ENCODE measurements around the gene YPEL1. TPM values are rescaled to one million over a fixed set of nuclear protein-coding genes. Genes with fewer than 3 reads are reported as not detected.

YPEL1 gene
- total and polyA plus RNA-seq, 2 of the 8 experiments (the other 6 are each of a cell fraction or from before 2014, with no cell fraction given) = 6.0 to 6.7 TPM

- H3K4ac ChIP-seq (replicated peaks; ENCODE audit: insufficient read length, low read depth, low read length) = no peak overlapping the region
- H2BK12ac ChIP-seq (ENCODE audit: low read depth, low read length) = no peak overlapping the region
- no peak overlapping the region for H2AK5ac ChIP-seq (ENCODE audit: low read depth, low read length)
- H3K18ac ChIP-seq (ENCODE audit: extremely low read depth, low read length) = no peak overlapping the region
- H4K8ac ChIP-seq (ENCODE audit: extremely low read depth, insufficient read depth, low read length) = no peak overlapping the region
- TF ChIP-seq SAP30 (IDR thresholded peaks at IDR 0.05; ENCODE audit: insufficient read depth, insufficient replicate concordance, low read length) (no peak), CTBP2 (IDR thresholded peaks at IDR 0.05; ENCODE audit: borderline replicate concordance, insufficient read depth, insufficient read length, low read length) (no peak), BACH1 (IDR thresholded peaks at IDR 0.05; ENCODE audit: low read length) (no peak), PHF8 (conservative IDR thresholded peaks at IDR 0.05; ENCODE audit: low read depth, low read length) (no peak), KDM1A (IDR thresholded peaks at IDR 0.05; ENCODE audit: borderline replicate concordance, low read length) (no peak), TCF12 (IDR thresholded peaks at IDR 0.05; ENCODE audit: low read depth, low read length) (no peak), ZNF274 (IDR thresholded peaks at IDR 0.05; ENCODE audit: borderline replicate concordance, extremely low read depth, low read length) (no peak), HDAC2 (IDR thresholded peaks at IDR 0.05; ENCODE audit: borderline replicate concordance in 1 of 2, low read depth in 2 of 2, low read length in 2 of 2) (no peak), CBX8 (IDR thresholded peaks at IDR 0.05; ENCODE audit: borderline replicate concordance, low read depth, low read length) (no peak), SIX5 (IDR thresholded peaks at IDR 0.05; ENCODE audit: low read depth, low read length) (no peak)
- H2BK20ac ChIP-seq (ENCODE audit: low read length) = no peak overlapping the region
- no peak overlapping the region for H3K27ac ChIP-seq (ENCODE audit: low read depth, low read length)
- H3K27me3 ChIP-seq (replicated peaks in 1 of 4; ENCODE audit: control insufficient read depth in 3 of 4, extremely low read depth in 1 of 4, insufficient read depth in 3 of 4, low read length in 3 of 4) = no peaks in the 10 kb centered on the region
- no peak overlapping the region for H4K5ac ChIP-seq (ENCODE audit: insufficient read length, low read depth, low read length)
- POLR2A ChIA-PET (ENCODE audit: partially characterized antibody) = interaction anchor here (0.6 to 1.1 kb wide), 2 partner anchors 16 to 224 kb away, joined by 3 read pairs; no protein-coding TSS in a partner anchor
- CTCF ChIA-PET (ENCODE audit: partially characterized antibody) = interaction anchor here (0.6 to 7.0 kb wide), 7 partner anchors 10 to 1846 kb away, joined by 3 to 45 read pairs (median 4); no protein-coding TSS in a partner anchor
- no peaks in the 10 kb centered on the region for H3K23me2 ChIP-seq (ENCODE audit: low read depth, low read length)
- H2BK5ac ChIP-seq (ENCODE audit: low read depth, low read length) = 0 out of 2 replicates have a peak overlapping the region, but pooled peaks have one; percentile 31
- no peak overlapping the region for H3K4me3 ChIP-seq (ENCODE audit: extremely low read depth in 1 of 4, insufficient read depth in 2 of 4, low read depth in 3 of 4, low read length in 4 of 4)
- 89% methylated on average over 23 of the region's 32 CpGs; no CpG with 5 or more reads in 1 of the 2 experiments for WGBS, 2 experiments (ENCODE audit: extremely low coverage in 1 of 2, insufficient coverage in 1 of 2, insufficient read length in 1 of 2, insufficient replicate concordance in 2 of 2, low coverage in 1 of 2, low lambda C conversion rate in 2 of 2, missing lambda C conversion rate in 1 of 2)
- H3K9me3 ChIP-seq (ENCODE audit: insufficient read depth in 2 of 2, low read depth in 1 of 2, low read length in 1 of 2) = no peaks in the 10 kb centered on the region
- H3K23ac ChIP-seq (ENCODE audit: insufficient read length) = no peak overlapping the region
- FAIRE-seq (no peak), DNase-seq (ENCODE audit: low read depth in 1 of 2, low spot score in 2 of 2) (no peak)
- no peak overlapping the region for H3K9ac ChIP-seq (replicated peaks in 1 of 4; ENCODE audit: extremely low read depth in 1 of 4, low read depth in 3 of 4, low read length in 3 of 4)
- H3K79me2 ChIP-seq (ENCODE audit: control insufficient read depth in 1 of 2, insufficient read depth in 2 of 2, low read length in 2 of 2) = no peaks in the 10 kb centered on the region
- no peak overlapping the region for H3K14ac ChIP-seq (ENCODE audit: insufficient read length)
- no peak overlapping the region for H2BK120ac ChIP-seq (replicated peaks; ENCODE audit: low read depth, low read length)
- H2BK15ac ChIP-seq (ENCODE audit: low read length) = no peak overlapping the region
- peaks cover 0 to 9% of the 10 kb centered on the region in 2 experiments for H4K20me1 ChIP-seq (replicated peaks in 1 of 2; ENCODE audit: control insufficient read depth in 1 of 2, insufficient read depth in 2 of 2, low read length in 2 of 2)
- H3K4me2 ChIP-seq (ENCODE audit: insufficient read depth in 1 of 2, low read depth in 2 of 2, low read length in 2 of 2) = no peak overlapping the region
- H3K4me1 ChIP-seq (replicated peaks in 1 of 4; ENCODE audit: control insufficient read depth in 3 of 4, insufficient read depth in 4 of 4, low read length in 3 of 4) = no peaks in the 10 kb centered on the region
- H4K91ac ChIP-seq (replicated peaks; ENCODE audit: insufficient read length, low read length) = no peak overlapping the region
- H3K36me3 ChIP-seq (ENCODE audit: control insufficient read depth in 2 of 4, insufficient read depth in 4 of 4, low read length in 3 of 4) = peaks cover 0 to 5% (median 3%) of the 10 kb centered on the region in 4 experiments; a peak in 2 of 8 replicates
- H3K79me1 ChIP-seq (ENCODE audit: low read depth, low read length) = no peaks in the 10 kb centered on the region
- H3K56ac ChIP-seq (replicated peaks; ENCODE audit: insufficient read length, low read depth, low read length) = no peak overlapping the region
- H2AFZ ChIP-seq (ENCODE audit: low read length) = no peak overlapping the region
Measured at GRCh38 chr22:21714059-21714770, 21.4 kb downstream of the YPEL1 start.

Data from H1 (cell line).